Measurements from ENCODE around the gene C1QTNF2.

The C1QTNF2 gene, protein sequence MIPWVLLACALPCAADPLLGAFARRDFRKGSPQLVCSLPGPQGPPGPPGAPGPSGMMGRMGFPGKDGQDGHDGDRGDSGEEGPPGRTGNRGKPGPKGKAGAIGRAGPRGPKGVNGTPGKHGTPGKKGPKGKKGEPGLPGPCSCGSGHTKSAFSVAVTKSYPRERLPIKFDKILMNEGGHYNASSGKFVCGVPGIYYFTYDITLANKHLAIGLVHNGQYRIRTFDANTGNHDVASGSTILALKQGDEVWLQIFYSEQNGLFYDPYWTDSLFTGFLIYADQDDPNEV
- long read RNA-seq, donor 1, partial matches to known transcripts = 0 of 2 reads
- long read RNA-seq, donor 1, other reads (novel, unspliced or antisense) = 0 of 2 reads
- long read RNA-seq, donor 2 = 0 reads
- long read RNA-seq, donor 3 = 0 reads
- long read RNA-seq, donor 4, partial matches to known transcripts = 0 of 2 reads
- long read RNA-seq, donor 4, other reads (novel, unspliced or antisense) = 0 of 2 reads
- long read RNA-seq, donor 5 = 0 reads
- long read RNA-seq, donor 6, partial matches to known transcripts = 0 of 1 reads
- long read RNA-seq, donor 6, other reads (novel, unspliced or antisense) = 0 of 1 reads
- long read RNA-seq, donor 7, partial matches to known transcripts = 0 of 3 reads
- long read RNA-seq, donor 7, other reads (novel, unspliced or antisense) = 0 of 3 reads
- long read RNA-seq, donor 8, partial matches to known transcripts = 0 of 2 reads
- long read RNA-seq, donor 8, other reads (novel, unspliced or antisense) = 0 of 2 reads

DNA sequence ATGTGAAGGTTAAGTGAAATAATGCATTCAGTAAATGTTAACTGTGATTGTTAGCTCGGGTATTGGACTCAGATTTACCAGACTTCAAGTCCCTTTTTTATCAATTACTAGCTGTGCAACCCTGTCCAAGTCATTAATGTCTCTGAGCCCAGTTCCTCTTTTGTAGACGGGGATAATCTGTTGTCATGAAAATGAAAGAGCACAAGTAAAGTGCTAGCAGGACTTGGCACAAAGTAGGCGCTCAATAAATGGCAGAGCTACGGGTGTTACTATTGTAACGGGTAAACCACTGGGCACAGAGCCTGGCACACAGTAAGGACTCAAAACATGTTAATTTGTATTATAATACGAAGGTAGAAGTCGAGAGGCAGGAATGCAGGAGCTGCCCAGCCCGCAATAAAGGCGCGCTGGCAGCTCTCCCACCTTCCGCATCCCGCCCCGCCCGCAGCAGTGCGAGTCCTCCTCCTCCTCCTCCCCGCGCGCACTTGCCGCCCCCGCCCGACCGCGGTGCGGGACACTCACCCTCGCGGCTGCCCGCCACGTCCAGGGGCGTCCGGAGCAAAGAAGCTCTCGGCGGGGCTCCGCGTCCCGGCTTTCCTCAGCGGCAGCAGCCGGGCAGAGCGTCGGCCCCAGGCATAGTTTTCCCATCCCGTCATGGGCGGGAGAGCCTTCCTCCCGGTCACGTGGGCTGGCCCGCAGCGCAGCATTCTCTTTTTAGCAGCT, at the start of gene C1QTNF2:
Gene C1QTNF2 (minus strand): TSS at position 637 of the 723 bp plus-strand sequence. CDS start 15,615 bp downstream, outside the sequence.
- DNase-seq = peak; percentile 73

DNA sequence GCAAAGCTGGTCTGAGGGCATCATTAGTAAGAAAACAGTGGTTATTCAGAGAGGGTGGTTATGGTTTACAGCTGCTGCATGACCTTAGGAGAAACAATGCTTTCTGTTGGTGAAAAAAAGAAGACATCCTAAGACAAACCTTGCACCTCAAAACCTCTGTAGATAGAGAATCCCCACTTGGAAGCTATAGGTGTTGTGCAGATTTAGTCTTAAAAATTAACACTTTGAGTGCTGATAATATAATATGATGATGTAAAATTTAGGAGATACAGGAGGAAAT, 49.8 kb upstream of the C1QTNF2 start:
- DNase-seq = no peak

DNA sequence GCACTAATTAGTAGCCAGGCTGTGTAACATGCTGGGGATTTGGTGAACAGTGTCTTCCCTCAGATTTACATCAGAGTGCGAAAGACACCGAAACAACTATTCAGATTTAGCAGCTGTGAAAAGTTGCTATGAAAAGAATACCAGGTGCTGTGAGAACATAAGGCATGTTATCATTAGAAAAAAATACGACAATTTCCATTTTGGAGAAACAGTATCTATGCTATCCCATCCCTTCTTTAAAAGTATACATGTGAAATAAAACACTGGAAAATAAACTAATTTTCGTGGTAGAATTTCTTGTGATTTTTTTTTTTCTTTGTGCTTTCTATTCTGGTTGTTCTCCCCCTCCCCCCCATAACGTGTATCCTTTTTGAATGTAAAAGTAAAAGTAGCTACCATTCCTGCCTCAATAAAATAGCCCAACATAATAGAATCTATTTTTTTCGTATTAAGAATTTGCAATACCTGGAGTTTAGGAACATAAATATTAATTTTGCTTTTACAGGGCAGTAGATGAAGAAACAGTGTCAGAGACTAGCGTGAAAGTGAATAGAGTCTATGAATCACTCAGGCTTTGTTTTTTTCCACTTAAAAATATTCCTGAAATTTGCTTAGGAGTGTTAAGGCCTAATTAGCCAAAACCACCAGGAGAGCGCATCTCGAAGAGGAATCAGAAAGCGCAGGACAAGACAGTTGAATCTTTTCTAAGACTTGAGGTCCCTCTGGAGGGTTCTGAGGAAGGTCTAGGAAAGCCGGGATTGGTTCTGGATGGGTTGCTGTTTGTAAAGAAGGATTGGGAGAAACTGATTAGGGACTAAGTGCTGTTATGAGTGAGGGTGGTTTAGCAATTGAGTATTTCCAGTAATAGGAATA, 49.3 kb upstream of the C1QTNF2 start:
- DNase-seq = no peak

DNA sequence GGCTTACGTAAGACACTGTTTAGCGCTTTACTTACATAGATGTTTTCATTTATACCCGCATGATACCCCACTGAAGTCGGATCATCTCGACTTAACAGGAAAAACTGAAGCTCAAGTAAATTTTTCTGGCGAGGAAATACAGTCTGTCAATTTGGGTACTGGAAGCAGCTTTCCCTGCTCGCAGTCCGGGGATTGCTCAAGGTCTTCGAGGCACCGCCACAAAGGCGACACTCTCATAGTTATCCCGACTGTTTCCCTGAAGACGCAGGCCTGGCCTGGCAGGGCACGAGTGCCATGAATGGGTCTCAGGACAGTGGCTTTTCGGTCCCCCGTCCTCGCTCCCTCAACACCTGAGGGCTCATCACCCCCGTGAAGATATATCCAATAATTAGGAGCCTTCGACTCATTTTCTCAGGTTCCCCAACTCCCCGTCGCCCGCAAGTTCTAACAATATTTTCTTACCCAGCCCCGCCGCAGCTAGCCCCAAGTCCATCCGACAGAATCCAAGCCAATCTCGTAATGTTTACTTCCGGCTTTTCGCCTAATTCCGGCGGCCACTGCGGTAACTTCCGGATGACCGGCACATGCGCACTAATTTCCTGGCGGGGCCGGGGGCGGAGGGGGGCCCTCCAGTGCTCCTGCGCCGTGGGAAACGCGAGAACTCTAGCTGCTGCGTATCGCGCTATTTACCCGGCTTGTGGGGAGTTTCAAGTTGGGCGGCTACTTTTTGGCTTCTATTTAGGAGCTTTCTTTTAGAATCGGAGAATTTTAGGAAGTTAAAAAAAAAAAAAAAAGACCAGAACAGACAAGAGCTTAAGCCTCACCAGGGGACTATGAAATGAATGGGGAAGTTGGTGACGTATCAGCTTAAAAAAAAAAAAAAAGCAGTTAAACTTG, 48.4 kb upstream of the C1QTNF2 start, which contains the start of gene SLU7:
Gene SLU7 (minus strand): TSS at position 521 of the 897 bp plus-strand sequence. CDS start 3,787 bp downstream, outside the sequence.
- DNase-seq = peak; percentile 81

DNA sequence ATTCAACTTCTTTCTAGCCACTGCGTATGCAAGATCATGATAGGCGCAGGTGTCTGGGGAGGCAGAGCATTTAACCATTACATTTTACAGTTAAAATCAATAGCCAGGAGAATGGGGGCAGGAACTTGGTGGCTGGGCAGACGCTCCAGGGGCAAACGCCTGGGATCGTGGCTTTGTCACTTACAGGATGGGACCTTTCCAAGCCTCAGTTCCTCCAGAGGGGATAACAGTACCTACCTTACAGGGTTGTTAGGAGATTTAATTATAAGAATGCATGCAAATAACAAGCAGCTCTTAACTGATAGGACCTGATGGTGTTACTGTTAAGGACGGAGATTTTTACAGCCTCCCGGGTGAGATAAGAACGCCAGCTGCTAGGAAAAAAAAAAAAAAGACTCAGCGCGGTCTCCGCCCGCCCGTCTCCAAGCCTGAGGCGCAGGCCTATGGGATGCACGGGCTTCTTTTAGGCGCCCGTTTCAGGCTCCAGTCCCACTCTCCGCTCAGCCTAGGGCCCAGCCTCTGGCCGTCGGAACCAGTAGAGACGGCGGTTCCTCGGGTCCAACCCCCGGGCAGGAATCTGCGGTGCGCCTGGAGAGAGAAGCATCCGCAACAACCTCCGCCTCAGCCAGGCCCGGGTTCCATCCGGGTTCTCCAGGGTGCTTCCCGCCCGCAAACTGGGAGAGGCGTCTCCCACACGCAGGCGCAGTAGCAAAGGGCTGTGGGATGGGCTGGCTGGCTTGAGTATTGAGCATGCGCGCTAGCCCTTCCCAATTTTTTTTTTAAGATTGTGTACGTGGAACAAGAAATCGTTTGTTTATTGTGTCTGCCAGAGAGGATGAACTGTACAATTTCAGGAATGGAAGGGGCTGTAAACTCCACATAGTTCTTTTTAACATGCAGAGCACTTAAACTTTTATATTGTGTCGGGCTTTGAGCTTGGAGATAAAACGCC, 29.3 kb upstream of the C1QTNF2 start, which contains the start of gene FAM200C:
Gene FAM200C (minus strand): TSS at position 653 of the 952 bp plus-strand sequence. CDS start 4,564 bp downstream, outside the sequence.
- DNase-seq = peak; percentile 98

DNA sequence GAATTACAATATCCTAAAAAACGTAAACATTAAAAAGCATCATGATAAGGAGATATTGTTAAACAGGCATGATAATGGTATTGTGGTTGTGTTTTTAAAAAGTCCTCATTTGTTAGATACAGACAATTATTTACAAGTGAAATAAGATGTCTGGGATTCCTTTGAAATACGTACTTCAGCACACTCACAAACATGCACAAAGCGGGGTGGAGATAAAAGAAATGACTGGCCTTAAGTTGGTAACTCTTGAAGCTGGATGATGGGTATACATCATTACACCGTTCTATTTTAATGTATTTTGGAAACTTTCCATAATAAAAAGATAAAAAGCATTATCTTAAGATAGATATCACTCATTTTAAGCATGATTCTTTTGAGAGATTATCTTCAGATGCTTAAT, 28.4 kb upstream of the C1QTNF2 start:
- no peak for DNase-seq

DNA sequence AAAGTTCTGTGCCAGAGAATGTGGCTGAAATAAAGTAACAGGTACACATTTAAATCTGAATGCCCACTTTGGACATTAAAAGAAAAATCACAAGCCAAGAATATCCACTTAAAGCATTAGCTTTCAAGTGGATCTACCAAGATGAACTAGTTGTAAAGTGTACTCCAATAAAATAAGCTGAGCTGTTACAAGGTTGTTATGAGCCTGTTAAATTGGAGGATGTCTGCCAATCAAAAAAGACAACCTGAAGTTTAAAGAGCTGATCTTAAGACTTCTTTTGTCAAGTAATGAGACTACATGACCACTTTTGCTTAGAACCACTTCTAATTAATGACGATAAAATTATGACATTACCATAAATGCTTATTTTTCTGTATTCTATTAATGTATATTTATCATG, 27.1 kb upstream of the C1QTNF2 start:
- no peak for DNase-seq

DNA sequence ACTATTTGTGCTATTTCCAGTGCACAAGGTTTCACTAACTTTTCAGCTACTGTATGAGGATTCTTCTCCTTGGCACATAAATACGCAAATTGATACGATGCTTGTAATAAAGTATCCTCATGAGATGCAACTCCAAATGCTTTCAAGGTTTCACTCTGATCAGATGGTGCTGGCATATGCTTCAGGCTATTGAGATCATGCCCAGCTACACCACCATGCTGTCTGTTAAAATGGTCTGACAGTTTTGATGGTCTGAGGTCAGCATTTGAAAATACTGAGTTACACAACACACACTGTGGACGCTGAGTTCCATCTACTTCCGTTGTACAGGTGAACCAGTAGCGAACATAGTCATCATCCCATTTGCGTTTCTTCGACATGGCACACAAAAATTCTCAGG, 24.7 kb upstream of the C1QTNF2 start:
- no peak for DNase-seq

DNA sequence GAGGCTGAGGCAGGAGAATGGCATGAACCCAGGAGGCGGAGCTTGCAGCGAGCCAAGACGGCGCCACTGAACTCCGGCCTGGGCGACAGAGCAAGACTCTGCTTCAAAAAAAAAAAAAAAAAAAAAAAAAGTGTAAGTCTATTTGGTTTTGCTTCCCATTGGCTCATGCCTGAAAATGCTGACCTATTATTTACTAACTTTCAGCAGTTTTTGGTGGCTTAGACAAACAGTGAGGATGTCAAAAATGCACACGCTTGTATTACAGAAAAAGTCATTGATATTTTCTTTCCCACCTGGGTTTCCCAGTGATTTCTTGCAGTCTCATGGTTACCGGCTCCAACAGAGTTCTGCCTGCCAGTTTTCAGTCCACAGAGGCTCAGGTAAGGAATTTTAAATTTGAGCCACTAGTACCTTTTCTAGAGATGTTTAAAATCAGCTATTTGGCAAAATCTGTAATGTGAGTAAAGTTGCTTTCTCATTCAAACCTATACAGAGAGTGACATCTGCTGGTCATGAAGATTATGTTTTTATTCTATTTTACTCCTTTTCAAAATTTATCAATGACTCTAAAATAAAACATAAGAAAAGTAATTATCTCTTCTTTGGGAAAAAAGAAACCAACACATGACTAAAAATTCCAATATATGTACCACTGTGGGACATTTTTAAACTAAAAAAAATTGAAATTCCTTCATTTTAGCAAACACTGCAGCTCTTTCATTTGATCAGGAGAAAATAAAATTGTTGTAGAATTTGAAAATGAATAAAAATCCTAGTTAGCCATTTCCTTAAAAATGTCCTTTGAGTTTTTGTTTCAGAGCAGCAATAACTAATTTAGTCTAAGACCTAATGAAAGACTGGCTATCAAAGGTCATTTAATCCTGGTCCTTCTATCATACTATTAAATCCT, 20.6 kb upstream of the C1QTNF2 start:
- DNase-seq = no peak

DNA sequence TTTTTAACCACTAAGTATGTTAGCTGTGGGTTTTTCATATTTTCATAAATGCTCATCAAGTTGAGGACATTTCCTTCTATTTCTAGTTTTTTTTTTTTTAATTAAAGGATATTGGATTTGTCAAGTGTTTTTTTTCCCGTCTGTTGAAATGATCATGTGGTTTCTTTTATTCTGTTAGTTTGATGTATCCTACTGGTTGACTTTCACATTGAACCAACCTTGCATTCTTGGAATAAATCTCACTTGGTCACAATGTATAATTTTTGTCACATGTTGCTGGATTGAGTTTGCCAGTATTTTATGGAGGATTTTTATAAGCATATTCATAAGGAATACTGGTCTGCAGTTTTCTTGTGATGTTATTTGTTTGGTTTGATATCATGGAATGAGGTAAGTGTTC, 17.0 kb upstream of the C1QTNF2 start:
- DNase-seq = no peak

DNA sequence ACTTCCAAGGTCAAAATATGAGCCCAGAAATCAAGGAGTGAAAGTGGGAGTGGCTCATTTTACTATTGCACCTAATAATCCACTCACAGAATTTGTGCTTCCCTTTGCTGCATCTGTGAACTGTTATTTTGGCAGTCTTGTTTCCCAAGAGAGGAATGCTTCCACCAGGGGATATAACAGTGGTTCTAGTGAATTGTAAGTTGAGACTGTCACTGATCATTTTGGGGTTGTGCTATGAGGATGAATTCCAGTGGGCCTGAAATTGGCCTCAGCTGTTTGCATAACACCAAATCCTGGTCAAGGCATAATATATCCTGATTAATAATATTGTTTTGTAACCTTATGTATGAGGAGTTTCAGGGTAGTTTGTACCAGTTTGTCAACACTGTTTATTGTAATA, 15.1 kb upstream of the C1QTNF2 start:
- DNase-seq = no peak

DNA sequence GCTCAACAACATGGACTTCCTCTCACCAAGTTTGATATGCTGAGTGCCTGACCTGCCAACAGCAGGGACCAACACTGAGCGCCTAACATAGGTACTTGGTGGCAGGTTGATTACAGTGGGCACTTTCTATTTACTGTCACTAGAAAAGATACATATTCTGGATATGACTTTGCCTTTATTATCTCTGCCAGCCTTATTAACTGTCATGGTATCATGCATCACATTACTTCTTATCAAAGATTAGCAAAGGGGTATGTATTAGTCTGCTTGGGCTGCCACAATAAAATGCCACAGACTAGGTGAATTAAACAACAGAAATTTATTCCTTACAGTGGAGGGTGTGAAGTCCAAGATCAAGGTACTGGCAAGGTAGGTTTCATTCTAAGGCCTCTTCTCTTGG, 14.3 kb upstream of the C1QTNF2 start:
- DNase-seq = no peak

DNA sequence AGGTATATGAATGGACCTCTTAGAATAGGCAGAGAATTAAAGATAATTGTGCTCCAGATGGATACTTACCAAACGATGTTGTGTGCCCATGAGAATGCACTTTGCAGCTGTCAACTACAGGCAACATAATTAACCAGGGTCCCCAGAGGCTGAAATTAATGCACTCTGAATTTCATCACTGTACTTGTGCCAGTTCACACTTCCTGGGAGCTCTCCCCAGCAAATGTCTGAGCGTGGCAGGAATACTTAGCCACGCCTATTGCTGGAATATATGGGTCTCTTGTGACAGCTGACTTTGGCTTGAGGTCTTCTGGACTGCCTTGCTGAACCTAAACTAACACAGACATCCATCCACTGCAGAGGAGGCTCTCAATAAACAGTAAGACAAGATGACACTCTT, 11.9 kb upstream of the C1QTNF2 start:
- no peak for DNase-seq

DNA sequence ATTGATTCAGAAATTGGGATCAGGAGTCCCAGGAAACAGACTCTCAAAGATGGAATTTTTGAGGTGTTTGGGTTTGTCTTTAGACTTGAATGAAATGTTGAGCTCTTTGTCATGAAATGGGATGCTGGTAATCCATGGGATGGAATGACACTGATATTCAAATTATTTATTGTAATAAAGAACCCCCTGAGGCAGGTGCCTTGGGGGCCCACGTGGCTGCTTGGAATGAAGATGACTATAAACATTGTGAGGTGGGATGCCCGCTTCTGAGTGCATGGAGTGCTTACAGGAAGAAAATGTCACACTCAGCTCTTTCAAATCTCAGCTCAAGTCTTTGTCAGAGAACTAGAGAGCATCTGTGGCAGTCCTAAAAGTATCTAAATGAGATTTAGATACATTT, 9.6 kb upstream of the C1QTNF2 start:
- no peak for DNase-seq

DNA sequence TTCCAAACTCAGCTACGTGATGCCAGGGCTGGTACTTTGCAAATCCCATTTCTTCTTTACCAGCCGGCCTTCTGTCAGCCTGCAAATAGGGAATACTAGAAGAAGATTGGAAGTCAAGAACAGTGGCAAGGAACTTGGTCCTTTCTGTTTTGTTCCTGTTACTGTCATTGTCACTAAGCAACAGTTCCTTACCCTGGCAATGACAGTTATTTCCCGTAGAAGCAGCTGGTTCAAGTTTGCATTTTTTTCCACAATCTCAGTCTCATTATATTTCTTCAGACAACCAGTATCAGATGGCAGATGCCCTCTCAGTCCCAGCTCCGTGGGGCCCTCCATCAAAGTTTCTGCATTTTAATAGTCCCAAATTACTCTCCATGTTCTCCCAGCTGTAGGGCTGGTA, 9.1 kb upstream of the C1QTNF2 start:
- DNase-seq = no peak

DNA sequence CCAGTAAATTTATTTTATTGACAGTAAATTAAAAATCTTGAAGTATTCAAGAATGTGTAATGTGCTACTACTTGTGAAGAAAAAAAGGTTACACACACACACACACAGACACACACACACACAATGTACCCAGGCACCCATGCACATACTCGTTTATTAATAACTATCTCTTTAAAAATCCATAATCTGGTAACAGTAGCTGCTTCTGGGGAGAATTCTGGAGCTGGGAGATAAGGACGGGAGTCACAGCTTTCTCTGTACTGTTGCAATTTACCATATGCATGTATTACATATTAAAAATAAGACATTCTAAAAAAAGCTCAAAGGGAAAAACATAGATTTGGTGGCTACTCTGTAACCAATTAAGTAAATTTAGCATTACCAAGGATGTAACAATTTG, 7.9 kb upstream of the C1QTNF2 start:
- DNase-seq = no peak

DNA sequence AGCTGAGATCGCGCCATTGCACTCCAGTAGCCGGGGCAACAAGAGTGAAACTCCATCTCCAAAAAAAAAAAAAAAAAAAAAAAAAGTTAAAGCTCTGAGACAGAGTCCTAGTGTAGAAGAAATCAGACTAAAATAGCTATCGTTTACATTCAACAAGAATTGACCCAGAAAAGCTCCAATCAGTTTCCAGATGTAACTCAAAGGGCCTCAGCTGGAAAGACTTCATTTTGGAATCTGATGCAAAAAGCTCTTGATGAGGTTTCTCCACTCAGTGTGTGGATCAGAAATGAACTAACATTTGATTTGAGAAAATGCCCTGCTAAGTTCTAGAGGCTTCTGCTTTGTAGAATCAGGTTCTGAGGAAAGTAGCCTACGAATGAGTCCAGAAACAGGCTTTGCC, 7.2 kb upstream of the C1QTNF2 start:
- DNase-seq = no peak

DNA sequence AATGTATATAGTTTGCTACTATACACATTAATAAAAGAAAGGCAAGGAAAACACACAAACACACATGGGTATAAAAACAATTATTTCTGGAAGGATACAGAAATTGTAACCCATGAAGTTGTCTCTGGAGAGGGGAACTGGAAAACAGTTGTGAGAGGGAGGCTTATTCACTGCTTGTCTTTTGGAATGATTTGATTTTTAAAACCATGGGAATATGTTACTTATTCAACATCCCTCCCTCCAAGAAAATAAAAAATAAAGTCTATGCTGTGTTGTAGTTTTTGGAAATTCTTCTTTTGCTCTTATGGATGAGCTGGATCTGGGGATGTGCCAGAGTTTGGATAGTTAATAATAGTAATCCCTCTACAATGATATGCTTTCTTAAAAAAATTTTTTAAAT, 6.0 kb upstream of the C1QTNF2 start:
- no peak for DNase-seq

DNA sequence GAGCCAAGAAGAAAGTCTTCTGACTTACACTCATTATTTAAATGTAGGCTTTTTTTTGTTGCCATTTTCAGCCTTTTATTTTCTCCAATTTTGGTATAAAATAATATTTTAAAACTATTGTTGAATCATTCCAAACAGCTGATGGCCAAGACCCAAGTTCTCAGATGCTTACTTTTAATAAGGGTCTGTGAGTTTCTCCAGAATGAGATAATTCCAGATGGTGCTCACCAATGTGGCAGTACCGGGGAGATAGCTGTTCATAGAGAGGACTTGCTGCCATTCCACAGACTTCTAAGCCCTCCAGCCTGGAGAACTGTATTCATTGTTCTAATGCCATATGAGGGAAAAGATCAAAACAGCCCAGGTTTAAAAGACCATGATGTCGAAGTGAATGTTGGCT, 5.3 kb upstream of the C1QTNF2 start:
- DNase-seq = no peak
